GM19468 (cell line): ENCODE measurements around the gene CMSS1.
"Not testable (repeated sequence)": the region's sequence is repeated elsewhere in the genome, so short reads cannot be mapped to it uniquely, and the experiment has no call there.

Experiments
- ATAC-seq: cut with Tn5 transposase; IDR thresholded peaks from one replicate; pipeline ENCODE4 v1.9.1; 2021; ENCODE audit warnings: mild to moderate bottlenecking, moderate library complexity, moderate number of reproducible peaks; ENCODE audit not compliant: unreplicated experiment; ENCODE audit errors: extremely low read depth

The CMSS1 gene

DNA sequence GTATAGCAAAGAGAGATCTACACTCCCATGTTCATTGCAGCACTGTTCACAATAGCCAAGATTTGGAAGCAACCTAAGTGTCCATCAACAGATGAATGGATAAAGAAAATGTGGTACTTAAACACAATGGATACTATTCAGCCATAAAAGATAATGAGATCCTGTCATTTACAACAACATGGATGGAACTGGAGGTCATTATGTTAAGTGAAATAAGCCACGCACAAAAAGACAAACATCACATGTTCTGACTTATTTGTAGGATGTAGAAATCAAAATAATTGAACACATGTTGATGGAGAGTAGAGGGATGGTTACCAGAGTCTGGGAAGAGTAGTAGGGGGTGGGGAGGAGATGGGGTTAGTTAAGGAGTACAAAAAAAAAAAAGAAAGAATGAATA, 278.6 kb downstream of the CMSS1 start:
- ATAC-seq, result not testable (repeated sequence)

GRCh38 chr3:100096866-100097265, 279.2 kb downstream of the CMSS1 start:
- no peak for ATAC-seq

DNA sequence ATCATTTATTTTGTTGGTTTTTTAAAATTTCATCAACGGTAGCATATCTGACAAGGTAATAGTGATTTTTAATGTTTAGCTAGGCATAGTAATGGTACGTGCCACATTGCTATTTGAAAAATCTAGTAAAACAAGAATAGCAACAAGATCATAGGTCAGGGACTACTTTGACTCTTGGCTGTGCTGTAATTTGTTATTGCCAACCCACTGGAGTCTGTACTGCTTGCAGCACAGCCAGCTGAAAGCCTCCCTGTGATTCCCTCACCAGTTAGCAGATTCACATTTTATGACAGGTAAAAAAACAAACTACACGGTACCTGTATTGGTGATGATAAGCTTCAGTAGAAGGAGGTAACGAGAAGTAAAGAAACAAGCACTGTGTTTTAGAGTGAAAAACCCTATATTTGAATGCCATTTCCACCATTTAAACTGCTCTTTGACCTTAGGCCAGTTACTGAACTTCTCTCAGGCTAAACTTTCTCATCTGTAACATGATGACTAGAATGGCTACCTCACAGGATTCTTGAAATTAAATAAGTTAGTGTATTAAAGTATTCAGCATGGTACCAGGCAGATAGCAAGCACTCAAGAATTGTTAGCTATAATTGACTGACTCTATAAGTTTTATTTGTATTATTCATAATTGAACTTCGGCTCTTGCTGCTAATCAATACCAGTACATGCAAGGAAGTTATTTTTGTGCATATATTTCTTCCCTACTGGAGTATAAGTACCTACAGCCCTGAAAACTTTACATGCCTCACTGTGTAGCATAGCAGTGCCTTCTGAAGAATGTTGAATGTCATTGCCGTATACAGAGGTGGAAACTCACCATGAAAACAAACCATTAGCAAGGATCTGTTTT, 280.5 kb downstream of the CMSS1 start:
- ATAC-seq, result no peak

DNA sequence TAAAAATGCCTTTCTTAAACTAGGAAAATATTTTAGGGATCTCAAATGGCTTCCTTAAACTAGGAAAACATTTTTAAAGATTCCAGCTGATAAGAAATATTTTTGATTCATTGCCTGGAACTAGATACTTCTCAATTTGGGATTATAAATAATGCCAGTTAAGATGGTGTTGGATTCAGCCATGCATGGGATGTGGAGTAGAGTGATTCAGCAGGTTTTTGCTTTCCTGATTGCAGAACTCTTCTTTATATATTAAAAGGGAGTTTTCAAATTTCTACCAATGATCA, 281.1 kb downstream of the CMSS1 start:
- no peak for ATAC-seq

DNA sequence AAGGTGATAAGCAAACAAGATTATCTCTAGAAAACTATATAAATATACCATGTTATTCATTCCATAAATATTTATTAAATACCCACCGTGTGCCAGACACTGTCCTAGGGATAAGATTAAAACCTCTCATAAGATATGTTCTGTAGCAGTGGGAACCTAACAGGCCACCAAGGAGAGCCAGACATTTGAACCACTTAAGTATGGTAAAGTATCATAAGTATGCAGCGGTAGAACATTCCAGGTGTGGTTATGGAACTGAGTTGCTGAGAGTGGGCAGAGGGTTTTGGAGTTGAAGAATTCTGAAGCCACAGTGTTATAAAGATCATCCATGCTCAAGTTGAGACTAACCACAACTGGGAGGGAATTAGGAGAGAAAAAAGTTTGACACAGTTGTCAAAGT, 282.0 kb downstream of the CMSS1 start:
- ATAC-seq, result no peak

- ATAC-seq, result no peak
These were observed 282.8 kb downstream of the CMSS1 start for GRCh38 chr3:100100425-100100824.

DNA sequence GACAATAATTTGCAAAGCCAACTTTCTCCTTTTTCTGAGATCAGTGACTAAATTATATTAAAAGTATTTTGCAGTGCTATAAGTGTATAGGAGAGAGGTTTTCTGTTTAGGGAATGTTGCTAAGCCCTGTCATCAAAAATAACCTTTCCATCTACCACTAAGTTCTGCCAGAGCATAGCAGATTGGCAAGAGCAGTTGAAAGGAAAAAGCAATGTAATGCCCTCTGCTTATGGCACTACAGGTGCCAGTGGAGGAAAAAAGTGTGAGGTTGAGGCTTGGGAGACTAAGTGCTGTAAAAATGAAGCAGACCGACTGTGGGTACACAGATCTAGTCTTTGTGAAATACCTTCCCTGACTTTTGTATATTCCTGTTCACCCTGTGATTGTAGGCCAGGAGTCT, 285.1 kb downstream of the CMSS1 start:
- ATAC-seq, result no peak

GRCh38 chr3:100103558-100104441, 286.1 kb downstream of the CMSS1 start:
- ATAC-seq, result peak; percentile 92

DNA sequence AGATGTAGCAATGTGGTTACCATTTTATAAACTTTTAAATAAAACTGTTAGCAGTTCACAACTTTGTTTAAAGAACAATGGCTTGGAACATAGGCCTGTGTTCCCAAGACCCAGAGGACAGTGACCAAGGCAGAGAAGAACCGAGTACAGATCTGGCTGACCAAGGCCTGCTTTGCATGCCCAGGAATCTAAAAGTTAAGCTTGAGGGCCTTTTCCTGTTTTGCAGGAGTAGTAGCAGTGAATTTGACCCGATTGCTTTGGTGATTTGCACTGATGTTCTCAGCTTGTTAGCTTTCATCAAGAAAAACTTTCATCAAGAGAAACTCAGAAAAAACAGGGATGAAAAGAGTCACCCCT, 286.8 kb downstream of the CMSS1 start:
- ATAC-seq, result no peak

DNA sequence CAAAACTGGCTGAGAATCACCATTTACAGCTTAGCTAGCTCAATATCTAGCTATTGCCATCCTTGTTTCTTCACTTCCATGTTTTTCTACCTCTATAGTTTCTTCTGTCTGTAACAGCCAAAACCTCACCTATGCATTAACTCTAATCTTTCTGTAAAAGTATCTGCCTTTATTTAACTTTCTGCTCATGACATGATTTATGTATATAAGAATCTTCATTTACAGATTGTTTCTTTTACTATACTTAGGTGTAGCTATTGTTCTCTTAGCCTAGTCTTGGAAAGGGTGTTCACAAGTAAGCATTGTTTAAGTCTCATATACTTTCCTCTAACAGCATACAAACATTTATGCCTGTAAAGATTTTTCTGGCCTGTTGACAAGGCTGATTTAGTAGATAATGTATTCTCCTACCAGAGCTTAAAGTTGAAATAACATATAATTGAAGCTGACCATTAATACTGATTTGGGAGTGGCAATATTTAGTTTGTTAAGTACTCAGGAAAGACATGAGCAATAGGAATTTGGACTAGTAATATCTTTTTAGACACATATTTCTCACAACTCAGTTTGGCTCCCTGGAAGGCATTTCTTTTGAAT, 287.3 kb downstream of the CMSS1 start:
- ATAC-seq, result no peak

DNA sequence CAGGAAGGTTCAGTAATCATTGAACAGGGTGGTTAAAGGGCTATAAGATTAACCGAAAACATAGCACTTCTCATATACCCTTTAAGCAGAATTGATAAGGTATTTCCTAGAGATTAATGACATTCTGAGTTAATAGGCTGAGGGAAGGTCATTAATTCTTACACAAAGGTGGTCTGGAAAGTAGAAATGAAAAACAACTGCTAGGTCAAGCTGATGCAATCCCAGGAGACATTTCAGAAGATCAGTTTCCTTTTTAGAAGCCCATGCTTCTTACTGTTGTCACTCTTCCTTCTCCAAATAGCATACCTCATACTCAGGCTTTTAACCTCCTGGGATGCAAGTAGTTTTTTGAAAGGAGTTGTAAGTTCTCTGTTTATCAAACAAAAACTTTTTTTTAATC, 287.8 kb downstream of the CMSS1 start:
- ATAC-seq, result no peak

GRCh38 chr3:100106094-100106493, 288.4 kb downstream of the CMSS1 start:
- no peak for ATAC-seq

DNA sequence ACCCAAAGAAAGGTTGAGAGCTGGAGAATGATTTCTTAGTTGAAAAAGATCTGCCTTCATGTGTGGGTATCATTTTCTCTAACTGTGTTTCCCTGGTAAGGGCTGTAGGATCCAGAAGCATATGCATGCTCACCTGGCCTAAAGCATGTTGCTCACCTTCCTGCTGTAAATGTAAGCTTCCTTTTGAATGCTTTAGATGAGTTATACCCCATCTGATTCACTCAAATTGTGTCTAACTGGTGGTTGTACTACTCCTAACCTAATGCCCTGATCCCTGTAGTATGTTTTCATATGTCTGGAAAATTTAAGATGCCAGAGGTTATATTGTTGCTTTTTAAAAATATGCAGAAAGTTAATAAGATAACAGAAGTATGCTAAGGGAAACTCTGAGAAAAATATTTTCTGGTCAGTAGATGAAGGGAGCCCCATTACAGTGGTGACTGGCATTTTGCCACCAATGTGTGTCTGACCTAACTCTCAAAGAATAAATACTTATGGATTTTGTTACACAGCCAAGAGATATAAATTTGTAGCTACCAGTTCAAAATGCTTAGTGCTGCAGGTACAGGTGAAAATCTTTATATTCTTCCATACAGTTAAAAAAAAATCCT, 289.0 kb downstream of the CMSS1 start:
- no peak for ATAC-seq

DNA sequence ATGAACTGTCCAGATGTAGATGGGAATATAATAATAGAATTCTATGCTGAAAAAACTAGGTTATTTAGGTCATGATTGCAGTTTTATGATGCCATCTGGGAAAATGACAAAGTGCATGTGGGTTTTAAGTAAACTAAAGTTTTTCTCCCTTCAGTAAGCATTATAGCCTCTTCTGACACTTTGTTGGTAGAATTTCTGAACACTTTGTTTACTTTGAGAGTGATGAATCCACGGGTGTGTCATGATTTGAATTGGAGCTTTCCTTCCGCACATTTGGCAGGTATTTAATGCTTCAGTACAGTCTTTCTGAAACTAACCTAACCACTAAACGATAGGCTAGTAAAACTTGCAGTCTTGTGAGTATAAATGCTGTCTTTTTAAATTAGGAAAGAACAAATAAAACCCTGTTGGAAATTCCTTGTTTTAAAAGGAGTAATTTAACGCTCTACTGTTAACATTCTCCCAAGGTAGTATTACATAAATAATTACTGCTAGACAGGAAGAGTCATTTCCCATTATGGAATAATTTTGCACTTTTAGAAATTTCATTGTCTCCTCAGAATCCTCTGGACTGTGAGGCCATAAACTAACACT, 289.7 kb downstream of the CMSS1 start:
- no peak for ATAC-seq

- ATAC-seq, result no peak
These were observed 290.9 kb downstream of the CMSS1 start for GRCh38 chr3:100108464-100109079.

GRCh38 chr3:100110162-100110561, 292.5 kb downstream of the CMSS1 start:
- no peak for ATAC-seq

- ATAC-seq, result no peak
These were observed 294.1 kb downstream of the CMSS1 start for GRCh38 chr3:100111728-100112127.

DNA sequence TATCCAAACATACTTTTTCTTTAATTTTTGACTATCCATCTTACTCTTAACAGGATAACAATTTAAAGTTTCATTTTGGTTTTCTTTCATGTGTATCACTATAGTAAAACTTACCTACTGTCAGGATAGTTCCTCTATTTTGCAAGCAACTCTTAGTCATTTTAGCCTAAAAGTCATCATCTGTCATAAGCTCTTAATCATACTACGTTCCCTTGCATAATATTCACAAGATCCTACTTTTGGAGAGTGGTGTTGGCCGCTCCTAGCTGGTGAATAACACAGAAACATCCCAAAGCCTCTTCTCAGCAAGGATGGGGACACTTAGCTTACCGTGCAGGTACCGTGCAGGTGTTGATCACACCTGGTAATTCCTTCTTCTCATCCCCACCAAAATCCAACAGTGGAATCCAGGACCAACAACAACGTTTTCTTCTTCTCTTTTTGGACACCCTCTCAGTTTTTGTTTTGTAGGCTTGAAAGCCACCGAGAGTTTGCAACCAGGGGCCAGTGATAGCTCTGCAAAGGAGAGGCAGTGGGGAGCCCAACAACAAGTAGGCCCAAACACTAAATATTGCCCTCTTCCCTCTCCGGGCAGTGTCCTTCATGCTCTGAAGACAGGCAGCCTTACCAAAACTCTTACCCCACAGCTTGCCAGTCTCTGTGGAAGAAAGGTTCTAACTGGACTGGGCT, 296.2 kb downstream of the CMSS1 start:
- no peak for ATAC-seq

GRCh38 chr3:100114413-100115030, 296.9 kb downstream of the CMSS1 start, which contains the start of gene FILIP1L:
FILIP1L (minus strand) TSS chr3:100114501.
- no peak for ATAC-seq
